ENCODE measurements around the gene SCML1. TPM values are rescaled to one million over a fixed set of nuclear protein-coding genes. Genes with fewer than 3 reads are reported as not detected.

The SCML1 gene
- total RNA-seq, 1 experiment from 2014 or later: 1.6 TPM

DNA sequence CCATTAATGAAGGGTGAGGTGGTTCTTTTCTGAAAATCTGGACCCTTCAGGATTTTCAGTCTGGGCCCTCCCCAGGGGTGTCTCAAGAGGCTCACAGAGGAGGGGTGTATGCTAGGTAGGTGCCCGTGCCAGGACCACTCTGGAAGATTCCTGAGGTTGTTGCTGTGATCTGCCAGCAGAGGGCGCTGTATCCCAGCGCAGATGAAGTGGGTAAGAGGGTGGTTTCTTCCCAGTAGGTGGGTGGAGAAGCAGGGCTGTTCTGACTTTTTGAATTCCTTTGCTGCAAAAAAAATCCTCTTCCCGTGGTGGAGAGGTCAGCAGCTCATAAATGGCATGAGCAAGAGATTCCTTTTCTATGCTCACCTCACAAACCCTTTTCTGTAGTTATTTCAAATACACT lies 51.1 kb downstream of the SCML1 start:
- Histone ChIP-seq H3K9ac (ENCODE audit: extremely low read depth, insufficient read length, low read length) (no peak overlapping the region), H3K56ac (ENCODE audit: insufficient read length, low read depth, low read length) (no peak overlapping the region), H2AFZ (ENCODE audit: low read length) (no peak overlapping the region), H2BK15ac (ENCODE audit: low read depth, low read length) (no peak overlapping the region), H3K4ac (ENCODE audit: low read depth, low read length) (no peak overlapping the region), H3K18ac (ENCODE audit: insufficient read length, low read depth, low read length) (no peak overlapping the region), H4K8ac (replicated peaks; ENCODE audit: insufficient read length, low read depth, low read length) (no peak overlapping the region), H3K23ac (ENCODE audit: insufficient read length, low read depth, low read length) (no peak overlapping the region), H3K4me1 (ENCODE audit: insufficient read depth, low read length) (peaks cover 4% of the 10 kb centered on the region; the same call in 1 of the 2 replicates), H3K79me1 (ENCODE audit: insufficient read depth, low read depth, low read length, poor library complexity, severe bottlenecking) (no peaks in the 10 kb centered on the region), H3T11ph (ENCODE audit: low read length) (no peak overlapping the region), H3K4me2 (ENCODE audit: insufficient read depth, insufficient read length, low read length) (no peak overlapping the region), H2BK120ac (ENCODE audit: low read depth, low read length, poor library complexity, severe bottlenecking) (no peak overlapping the region), H4K5ac (ENCODE audit: insufficient read length, low read depth, low read length) (no peak overlapping the region), H4K91ac (ENCODE audit: insufficient read length, low read depth, low read length) (no peak overlapping the region), H3K27ac (ENCODE audit: insufficient read length, low read depth, low read length) (no peak overlapping the region), H2BK12ac (ENCODE audit: insufficient read length, low read depth, low read length) (no peak overlapping the region), H3K27me3 (ENCODE audit: insufficient read depth, low read length) (no peaks in the 10 kb centered on the region), H3K14ac (ENCODE audit: insufficient read depth, low read length) (no peak overlapping the region), H3K23me2 (ENCODE audit: insufficient read length, low read depth, low read length, poor library complexity, severe bottlenecking) (no peaks in the 10 kb centered on the region), H4K20me1 (ENCODE audit: control insufficient read depth, insufficient read depth, insufficient read length) (no peaks in the 10 kb centered on the region), H2BK20ac (ENCODE audit: low read depth, low read length, poor library complexity, severe bottlenecking) (no peak overlapping the region), H2BK5ac (ENCODE audit: insufficient read length, low read length) (no peak overlapping the region), H3K9me3 (ENCODE audit: control insufficient read depth, low read depth, low read length) (peaks cover 8% of the 10 kb centered on the region), H3K79me2 (ENCODE audit: insufficient read depth, low read length) (no peaks in the 10 kb centered on the region), H2AK5ac (ENCODE audit: insufficient read length, low read length) (no peak overlapping the region)
- TF ChIP-seq, protein P1, sequence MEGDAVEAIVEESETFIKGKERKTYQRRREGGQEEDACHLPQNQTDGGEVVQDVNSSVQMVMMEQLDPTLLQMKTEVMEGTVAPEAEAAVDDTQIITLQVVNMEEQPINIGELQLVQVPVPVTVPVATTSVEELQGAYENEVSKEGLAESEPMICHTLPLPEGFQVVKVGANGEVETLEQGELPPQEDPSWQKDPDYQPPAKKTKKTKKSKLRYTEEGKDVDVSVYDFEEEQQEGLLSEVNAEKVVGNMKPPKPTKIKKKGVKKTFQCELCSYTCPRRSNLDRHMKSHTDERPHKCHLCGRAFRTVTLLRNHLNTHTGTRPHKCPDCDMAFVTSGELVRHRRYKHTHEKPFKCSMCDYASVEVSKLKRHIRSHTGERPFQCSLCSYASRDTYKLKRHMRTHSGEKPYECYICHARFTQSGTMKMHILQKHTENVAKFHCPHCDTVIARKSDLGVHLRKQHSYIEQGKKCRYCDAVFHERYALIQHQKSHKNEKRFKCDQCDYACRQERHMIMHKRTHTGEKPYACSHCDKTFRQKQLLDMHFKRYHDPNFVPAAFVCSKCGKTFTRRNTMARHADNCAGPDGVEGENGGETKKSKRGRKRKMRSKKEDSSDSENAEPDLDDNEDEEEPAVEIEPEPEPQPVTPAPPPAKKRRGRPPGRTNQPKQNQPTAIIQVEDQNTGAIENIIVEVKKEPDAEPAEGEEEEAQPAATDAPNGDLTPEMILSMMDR (conservative IDR thresholded peaks at IDR 0.05): peak; percentile 82
- Mint-ChIP-seq H3K4me1 (peaks cover 4 to 19% of the 10 kb centered on the region in 2 experiments), H3K27ac (no peak overlapping the region), H3K36me3 (ENCODE audit: insufficient read depth in 1 of 3, low read depth in 3 of 3) (peaks cover 8 to 11% (median 8%) of the 10 kb centered on the region in 3 experiments), H3K9me3 (peaks cover 46 to 55% of the 10 kb centered on the region in 2 experiments), H3K27me3 (ENCODE audit: low read depth) (no peaks in the 10 kb centered on the region; the same call in none of the 2 replicates), H3K4me3 (no peak overlapping the region; a peak in 1 of 5 replicates)
- peak; percentile 62 for DNase-seq
- WGBS (ENCODE audit: extremely low coverage, insufficient read length, low lambda C conversion rate): no CpG with 5 or more reads among the region's 4 CpGs
